GM18505 (cell line): ENCODE results near the gene UTS2.

ENCODE experiments used
- ATAC-seq: cut with Tn5 transposase; IDR thresholded peaks from one replicate; pipeline ENCODE4 v1.9.1; 2021; ENCODE audit not compliant: unreplicated experiment
- POLR2A ChIP-seq: IDR thresholded peaks from 4 replicates; pipeline ENCODE4 v1.6.1; 2011; ENCODE audit warnings: borderline replicate concordance; ENCODE audit not compliant: insufficient read depth, insufficient read length; ENCODE audit errors: extremely low read depth

The UTS2 gene

GRCh38 chr1:7878027-7878426 is 25.2 kb upstream of the UTS2 start:
- TF ChIP-seq POLR2A = no peak
- ATAC-seq = no peak

- no peak for TF ChIP-seq POLR2A
- no peak for ATAC-seq
Measured at GRCh38 chr1:7873801-7874795, 21.2 kb upstream of the UTS2 start.

- TF ChIP-seq POLR2A = no peak
- no peak for ATAC-seq
Measured at GRCh38 chr1:7871136-7871535, 18.3 kb upstream of the UTS2 start.

GRCh38 chr1:7869136-7869920 is 16.5 kb upstream of the UTS2 start:
- TF ChIP-seq POLR2A = no peak
- no peak for ATAC-seq

- TF ChIP-seq POLR2A = no peak
- no peak for ATAC-seq
Measured at GRCh38 chr1:7868070-7868780, 15.4 kb upstream of the UTS2 start.

- no peak for TF ChIP-seq POLR2A
- no peak for ATAC-seq
Measured at GRCh38 chr1:7865978-7866377, 13.1 kb upstream of the UTS2 start.

- TF ChIP-seq POLR2A = no peak
Measured at GRCh38 chr1:7863756-7864328, 11.0 kb upstream of the UTS2 start.

GRCh38 chr1:7862211-7863060 is 9.6 kb upstream of the UTS2 start:
- ATAC-seq = no peak
- TF ChIP-seq POLR2A = no peak

More at GRCh38 chr1:7863756-7864328, 11.0 kb upstream of the UTS2 start:
- ATAC-seq = no peak

GRCh38 chr1:7861452-7861851 is 8.6 kb upstream of the UTS2 start:
- ATAC-seq = no peak
- TF ChIP-seq POLR2A = no peak

GRCh38 chr1:7860130-7860529 is 7.3 kb upstream of the UTS2 start:
- no peak for TF ChIP-seq POLR2A
- no peak for ATAC-seq

GRCh38 chr1:7859406-7859805 is 6.5 kb upstream of the UTS2 start:
- no peak for ATAC-seq
- no peak for TF ChIP-seq POLR2A

GRCh38 chr1:7857985-7858384 is 5.1 kb upstream of the UTS2 start:
- TF ChIP-seq POLR2A = no peak
- ATAC-seq = no peak
